Activated naive CD8-positive, alpha-beta T cell treated with anti-CD3 and anti-CD28 coated beads, Interleukin-2, amount 10 ng/mL, durations not matched to agents 7 days and 5 days (primary cell): Measurements from ENCODE around the gene CDH4. TPM values are rescaled to one million over a fixed set of nuclear protein-coding genes. Genes with fewer than 3 reads are reported as not detected.

ENCODE experiments used
- ATAC-seq: fragments of 150-1000 bp; cut with Tn5 transposase; one replicate; pipeline ENCODE4 v1.10.0; 2021; ENCODE audit warnings: low read depth, moderate library complexity
- POLR2A ChIA-PET: fragments of 350-600 bp; sonication (Branson Sonifier 250); formaldehyde crosslinking; loops from one replicate; lab custom pipeline; 2021; ENCODE audit warnings: antibody characterized with exemption; lab: Charles Lee
- DNase-seq: peaks from one replicate; pipeline ENCODE4 v3.0.0; 2021
- H3K27ac Mint-ChIP-seq: one replicate; pipeline ENCODE4 v1.8.0; 2022; ENCODE audit warnings: mild to moderate bottlenecking, mixed read lengths
- H3K27me3 Mint-ChIP-seq: one replicate; pipeline ENCODE4 v1.8.0; 2022; ENCODE audit warnings: mild to moderate bottlenecking, moderate library complexity, mixed read lengths
- H3K36me3 Mint-ChIP-seq: one replicate; pipeline ENCODE4 v1.8.0; 2021; ENCODE audit warnings: mild to moderate bottlenecking, mixed read lengths
- H3K4me1 Mint-ChIP-seq: one replicate; pipeline ENCODE4 v1.8.0; 2021; ENCODE audit warnings: mixed read lengths
- H3K4me3 Mint-ChIP-seq: one replicate; pipeline ENCODE4 v1.8.0; 2022; ENCODE audit warnings: mild to moderate bottlenecking, moderate library complexity, mixed read lengths
- H3K9me3 Mint-ChIP-seq: one replicate; pipeline ENCODE4 v1.8.0; 2021; ENCODE audit warnings: mixed read lengths
- total RNA-seq, 2 experiments: library from RNA; stranded (reverse); gene quantifications; one replicate each; pipeline ENCODE4 v1.2.3, GENCODE V29; 2021

The CDH4 gene
- total RNA-seq, 2 experiments from 2014 or later, result 0.14 to 0.20 TPM

DNA sequence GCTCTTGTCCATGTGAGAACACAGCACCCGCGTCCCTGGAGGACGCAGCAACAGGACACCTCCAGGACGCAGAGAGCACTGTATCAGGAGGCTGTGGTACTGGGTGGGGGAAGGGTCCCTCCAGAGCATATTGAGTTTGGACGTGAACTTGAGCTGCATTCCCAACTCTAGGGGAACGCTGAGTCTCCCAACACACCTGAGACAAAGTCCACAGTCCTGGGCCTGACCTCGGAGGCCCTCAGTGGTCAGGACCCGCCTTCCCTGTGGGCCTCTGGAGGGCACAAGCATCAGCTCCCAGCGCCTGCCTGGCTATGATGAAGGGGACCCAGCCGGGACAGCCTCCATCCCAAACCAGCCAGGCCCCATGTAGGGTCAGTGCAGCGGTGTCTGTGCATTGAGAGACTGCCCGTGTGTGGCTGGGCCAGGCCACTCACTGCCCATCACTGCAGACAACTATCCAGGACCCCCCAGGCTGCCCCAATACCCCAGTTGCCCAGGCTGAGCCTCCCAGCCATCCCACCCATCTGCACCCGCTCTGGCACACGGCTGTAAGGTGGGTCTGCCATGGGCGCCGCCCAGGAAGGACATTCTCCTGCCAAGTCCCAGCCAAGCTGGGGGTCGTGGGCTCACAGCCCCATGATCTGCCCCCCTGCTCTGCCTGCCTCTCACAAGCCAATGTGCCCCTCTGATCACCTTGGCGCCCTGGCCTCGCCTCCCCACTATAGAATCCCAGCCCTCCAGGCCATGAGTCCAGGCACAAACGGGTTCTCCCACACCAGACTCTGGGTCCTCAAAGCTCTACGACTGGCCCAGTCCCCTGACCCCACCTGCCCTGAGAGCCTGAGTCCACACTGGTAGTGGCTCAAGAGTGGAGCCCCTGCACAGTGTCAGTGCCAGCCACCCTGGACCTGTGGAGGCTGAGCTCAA lies 697.9 kb downstream of the CDH4 start:
- H3K9me3 Mint-ChIP-seq, result peaks cover 2% of the 10 kb centered on the region
- H3K27me3 Mint-ChIP-seq, result peaks cover 4% of the 10 kb centered on the region
- no peak overlapping the region for H3K27ac Mint-ChIP-seq
- H3K4me1 Mint-ChIP-seq, result no peaks in the 10 kb centered on the region
- no peaks in the 10 kb centered on the region for H3K36me3 Mint-ChIP-seq
- ATAC-seq (no peak), DNase-seq (no peak)
- POLR2A ChIA-PET, result no interaction called here
- no peak overlapping the region for H3K4me3 Mint-ChIP-seq

DNA sequence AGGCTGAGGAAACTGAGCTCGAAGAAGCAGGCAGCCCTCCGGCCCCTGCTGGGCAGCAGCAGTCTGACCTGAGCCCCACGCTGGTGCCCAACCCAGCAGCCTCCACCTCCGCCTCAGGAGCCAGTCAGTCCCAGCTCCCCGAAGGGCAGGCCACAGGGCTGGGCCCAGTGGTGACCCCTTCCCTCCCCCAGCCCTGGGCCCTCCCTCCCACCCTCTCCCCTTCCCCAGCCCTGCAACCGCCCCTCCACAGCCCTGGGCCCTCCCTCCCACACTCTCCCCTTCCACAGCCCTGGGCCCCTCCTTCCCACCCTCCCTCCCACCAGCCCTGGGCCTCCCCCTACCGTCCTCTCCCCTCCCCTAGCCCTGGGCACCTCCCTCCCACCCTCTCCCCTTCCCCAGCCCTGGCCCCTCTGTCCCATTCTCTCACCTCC lies 698.6 kb downstream of the CDH4 start:
- no peak for DNase-seq
- no peaks in the 10 kb centered on the region for H3K4me1 Mint-ChIP-seq
- H3K36me3 Mint-ChIP-seq, result no peaks in the 10 kb centered on the region
- POLR2A ChIA-PET, result no interaction called here
- ATAC-seq, result no peak
- no peak overlapping the region for H3K27ac Mint-ChIP-seq
- no peak overlapping the region for H3K4me3 Mint-ChIP-seq
- H3K9me3 Mint-ChIP-seq, result peaks cover 2% of the 10 kb centered on the region
- peaks cover 8% of the 10 kb centered on the region for H3K27me3 Mint-ChIP-seq

DNA sequence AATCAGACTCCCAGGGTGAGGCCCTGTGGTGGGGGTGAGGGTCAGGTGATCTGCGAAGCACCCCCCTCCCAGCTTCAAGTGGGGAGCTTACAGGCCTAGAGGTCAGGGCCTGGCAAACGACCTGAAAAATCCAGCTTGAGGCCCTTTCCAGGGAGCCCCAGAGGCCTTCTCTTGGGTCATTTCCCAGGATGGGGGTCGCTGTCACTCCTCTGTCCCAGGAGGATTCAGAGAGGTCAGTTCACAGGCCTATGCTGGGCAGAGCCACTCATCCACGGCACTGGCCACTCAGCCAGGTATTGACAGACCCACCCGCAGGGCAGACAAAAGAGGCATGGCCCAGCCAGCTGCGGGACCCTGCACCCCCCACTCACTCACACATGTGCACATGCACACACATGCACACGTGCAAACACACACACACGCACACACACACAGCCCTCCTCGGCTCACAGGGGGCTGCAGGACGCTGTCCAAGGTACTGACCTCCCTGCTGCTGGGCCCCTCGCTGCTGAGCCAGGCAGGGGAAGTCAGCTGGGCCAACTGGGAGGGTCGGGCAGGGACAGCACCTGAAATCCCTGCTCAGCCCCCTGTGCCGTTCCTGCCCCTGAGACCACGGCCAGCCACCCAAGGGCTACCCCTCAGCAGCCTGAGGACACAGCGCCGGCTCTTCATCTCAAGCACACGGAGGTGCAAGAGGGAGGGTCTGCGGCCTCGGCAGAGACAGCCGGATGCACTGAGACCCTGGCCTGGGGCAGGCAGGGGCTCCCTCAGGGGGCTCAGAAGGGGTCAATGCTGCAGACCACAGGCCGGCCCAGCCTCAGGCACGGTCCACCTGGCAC lies 699.9 kb downstream of the CDH4 start:
- Mint-ChIP-seq H3K4me1 (no peaks in the 10 kb centered on the region), H3K36me3 (no peaks in the 10 kb centered on the region), H3K9me3 (peaks cover 2% of the 10 kb centered on the region), H3K27ac (no peak overlapping the region), H3K27me3 (peaks cover 11% of the 10 kb centered on the region), H3K4me3 (no peak overlapping the region)
- POLR2A ChIA-PET, result no interaction called here
- DNase-seq, result no peak
- no peak for ATAC-seq

DNA sequence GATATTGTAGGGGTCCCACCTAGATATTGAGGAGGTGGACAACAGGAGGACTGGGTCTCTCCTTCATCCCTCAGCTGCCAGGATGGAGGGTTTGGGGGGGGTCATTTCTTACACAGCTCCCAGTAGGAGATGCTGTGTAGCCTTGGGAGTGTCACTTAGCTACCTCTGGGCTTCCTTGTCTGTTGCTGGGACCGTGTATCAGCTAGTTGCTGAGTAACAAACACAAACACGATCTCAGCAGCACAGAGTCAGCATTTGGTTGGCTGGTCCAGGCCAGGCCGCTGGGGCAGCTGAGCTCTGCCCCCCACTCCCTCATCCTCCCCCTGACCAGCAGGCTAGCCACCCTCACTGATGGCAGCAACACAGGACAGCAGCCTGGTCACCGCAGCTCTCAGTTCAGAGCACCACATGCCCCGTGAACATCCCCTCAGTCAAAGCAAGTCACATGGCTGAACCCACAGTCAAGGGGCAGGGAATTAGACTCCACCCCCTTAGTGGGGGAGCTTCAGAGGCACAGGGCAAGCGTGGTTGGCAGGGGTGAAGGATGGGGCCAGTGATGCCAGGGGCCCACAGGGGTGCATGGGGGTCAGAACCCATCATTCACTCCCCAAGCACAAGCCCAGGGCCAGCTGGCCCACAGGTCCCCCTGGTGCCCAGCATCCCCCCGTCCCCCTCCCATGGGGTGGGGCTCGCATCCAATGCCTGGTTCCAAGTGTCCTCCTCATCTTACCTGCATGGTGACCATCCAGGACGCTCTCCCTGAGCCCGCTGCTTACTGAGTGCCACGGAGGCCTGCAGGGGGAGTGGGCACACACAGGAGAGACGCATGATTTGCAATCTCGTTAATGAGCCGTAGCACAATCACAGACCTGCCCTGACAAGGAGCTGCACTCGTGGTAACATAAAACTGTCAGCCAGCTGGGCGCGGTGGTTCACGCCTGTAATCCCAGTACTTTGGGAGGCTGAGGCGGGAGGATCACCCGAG lies 701.3 kb downstream of the CDH4 start:
- POLR2A ChIA-PET, result no interaction called here
- peaks cover 2% of the 10 kb centered on the region for H3K9me3 Mint-ChIP-seq
- H3K36me3 Mint-ChIP-seq, result no peaks in the 10 kb centered on the region
- no peak for DNase-seq
- peaks cover 11% of the 10 kb centered on the region for H3K27me3 Mint-ChIP-seq
- no peak for ATAC-seq
- H3K4me1 Mint-ChIP-seq, result no peaks in the 10 kb centered on the region
- no peak overlapping the region for H3K27ac Mint-ChIP-seq
- H3K4me3 Mint-ChIP-seq, result no peak overlapping the region

DNA sequence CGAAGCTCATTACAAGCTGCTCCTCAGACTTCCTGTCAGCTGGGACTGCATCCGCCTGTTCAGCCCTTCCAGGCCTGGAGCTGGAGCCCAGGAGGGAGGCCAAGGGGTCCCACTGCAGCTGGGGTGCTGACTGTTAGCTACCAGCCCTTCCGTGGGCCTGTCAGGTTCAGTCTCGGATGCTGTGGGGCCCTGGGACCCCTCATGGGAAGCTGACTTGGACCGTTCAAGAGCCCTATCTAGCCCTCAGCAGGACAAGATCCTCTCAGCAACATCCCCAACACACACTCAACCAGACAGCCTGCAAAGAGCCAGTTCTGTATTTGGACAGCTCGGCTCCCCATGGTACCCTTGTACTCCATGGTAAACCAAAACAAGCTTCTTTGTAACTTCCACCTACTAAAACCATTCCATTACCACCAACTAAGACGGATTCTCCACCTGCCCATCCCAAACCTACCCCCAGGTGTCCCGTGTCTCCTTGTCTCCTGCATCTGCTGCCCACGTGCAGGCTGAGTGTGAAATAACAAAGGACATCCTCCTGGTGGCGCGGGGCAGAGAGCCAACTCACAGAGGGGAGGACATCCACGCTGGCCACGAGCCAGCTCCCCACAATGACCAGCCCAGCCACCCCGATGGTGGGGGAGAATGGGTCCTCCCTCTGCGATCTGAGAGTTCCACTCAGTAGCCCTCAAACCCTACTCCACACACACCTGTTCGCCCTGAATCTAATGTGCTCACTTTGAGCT lies 702.4 kb downstream of the CDH4 start:
- ATAC-seq (no peak), DNase-seq (no peak)
- H3K36me3 Mint-ChIP-seq, result no peaks in the 10 kb centered on the region
- H3K27ac Mint-ChIP-seq, result no peak overlapping the region
- peaks cover 11% of the 10 kb centered on the region for H3K27me3 Mint-ChIP-seq
- H3K9me3 Mint-ChIP-seq, result no peaks in the 10 kb centered on the region
- POLR2A ChIA-PET, result no interaction called here
- no peak overlapping the region for H3K4me3 Mint-ChIP-seq
- H3K4me1 Mint-ChIP-seq, result no peaks in the 10 kb centered on the region

DNA sequence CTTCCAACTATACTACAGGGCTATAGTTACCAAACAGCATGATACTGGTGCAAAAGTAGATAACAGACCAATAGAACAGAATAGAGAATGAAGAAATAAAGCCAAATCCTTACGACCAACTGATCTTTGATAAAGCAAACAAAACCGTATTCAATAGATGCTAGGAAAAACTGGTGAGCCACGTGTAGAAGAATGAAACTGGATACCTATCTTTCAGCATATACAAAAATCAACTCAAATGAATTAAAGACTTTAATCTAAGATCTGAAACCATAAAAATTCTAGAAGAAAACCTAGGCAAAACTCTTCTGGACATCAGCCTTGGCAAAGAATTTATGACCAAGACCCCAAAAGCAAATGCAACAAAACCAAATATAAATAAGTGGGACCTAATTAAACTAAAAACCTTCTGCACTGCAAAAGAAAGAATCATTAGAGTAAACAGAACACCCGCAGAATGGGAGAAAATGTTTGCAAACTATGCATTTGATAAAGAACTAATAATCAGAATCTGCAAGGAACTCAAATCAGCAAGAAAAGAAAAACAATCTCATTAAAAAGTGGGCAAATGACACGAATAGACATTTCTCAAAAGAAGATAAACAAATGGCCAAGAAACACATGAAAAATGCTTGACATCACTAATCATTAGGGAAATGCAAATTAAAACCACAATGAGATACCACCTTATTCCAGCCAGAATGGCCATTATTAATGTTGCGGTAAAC lies 703.8 kb downstream of the CDH4 start:
- Mint-ChIP-seq H3K27me3 (peaks cover 11% of the 10 kb centered on the region), H3K36me3 (no peaks in the 10 kb centered on the region), H3K27ac (no peak overlapping the region), H3K9me3 (no peaks in the 10 kb centered on the region), H3K4me3 (no peak overlapping the region), H3K4me1 (no peaks in the 10 kb centered on the region)
- ATAC-seq (no peak), DNase-seq (no peak)
- POLR2A ChIA-PET, result no interaction called here

DNA sequence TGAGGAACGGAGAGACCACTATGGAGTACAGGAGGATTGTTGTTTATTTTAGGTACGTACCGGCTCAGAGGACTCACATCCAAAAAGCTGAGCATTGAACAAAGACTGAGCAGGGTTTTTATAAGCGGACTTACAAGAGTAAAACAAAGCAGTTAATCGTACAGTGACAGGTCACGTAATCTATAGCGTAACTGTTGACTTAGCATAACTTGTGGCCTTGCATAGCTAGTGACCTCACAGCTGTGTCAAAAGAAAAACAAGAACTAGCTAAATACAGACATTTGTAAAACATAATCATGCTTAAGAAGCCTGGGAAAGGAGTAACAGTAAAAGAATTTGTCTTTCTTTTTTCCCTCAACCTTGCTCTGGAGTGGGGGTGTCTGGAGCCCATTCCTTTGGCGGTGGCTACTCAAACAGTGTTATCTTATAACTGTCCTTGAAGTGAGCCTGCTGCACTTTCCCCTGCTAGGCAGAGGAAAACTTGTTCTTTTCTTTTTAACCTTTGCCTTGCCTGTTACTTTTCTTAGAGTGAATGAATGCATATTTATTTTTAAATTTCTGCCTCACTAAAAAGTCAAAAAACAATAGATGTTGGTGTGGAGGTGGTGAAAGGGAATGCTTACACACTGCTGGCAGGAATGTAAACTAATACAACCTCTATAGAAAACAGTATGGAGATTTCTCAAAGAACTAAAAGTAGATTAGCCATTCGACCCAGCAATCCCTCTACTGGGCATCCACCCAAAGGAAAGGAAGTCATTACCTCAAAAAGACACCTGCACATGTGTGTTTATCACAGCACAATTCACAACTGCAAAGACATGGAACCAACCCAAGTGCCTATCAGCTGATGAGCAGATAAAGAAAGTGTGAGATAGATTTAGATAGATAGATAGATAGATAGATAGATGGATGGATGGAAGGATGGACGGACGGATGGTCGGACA lies 704.6 kb downstream of the CDH4 start:
- Mint-ChIP-seq H3K9me3 (no peaks in the 10 kb centered on the region), H3K4me3 (no peak overlapping the region), H3K4me1 (no peaks in the 10 kb centered on the region), H3K36me3 (no peaks in the 10 kb centered on the region), H3K27ac (no peak overlapping the region), H3K27me3 (peaks cover 11% of the 10 kb centered on the region)
- POLR2A ChIA-PET, result no interaction called here
- DNase-seq (no peak), ATAC-seq (no peak)

DNA sequence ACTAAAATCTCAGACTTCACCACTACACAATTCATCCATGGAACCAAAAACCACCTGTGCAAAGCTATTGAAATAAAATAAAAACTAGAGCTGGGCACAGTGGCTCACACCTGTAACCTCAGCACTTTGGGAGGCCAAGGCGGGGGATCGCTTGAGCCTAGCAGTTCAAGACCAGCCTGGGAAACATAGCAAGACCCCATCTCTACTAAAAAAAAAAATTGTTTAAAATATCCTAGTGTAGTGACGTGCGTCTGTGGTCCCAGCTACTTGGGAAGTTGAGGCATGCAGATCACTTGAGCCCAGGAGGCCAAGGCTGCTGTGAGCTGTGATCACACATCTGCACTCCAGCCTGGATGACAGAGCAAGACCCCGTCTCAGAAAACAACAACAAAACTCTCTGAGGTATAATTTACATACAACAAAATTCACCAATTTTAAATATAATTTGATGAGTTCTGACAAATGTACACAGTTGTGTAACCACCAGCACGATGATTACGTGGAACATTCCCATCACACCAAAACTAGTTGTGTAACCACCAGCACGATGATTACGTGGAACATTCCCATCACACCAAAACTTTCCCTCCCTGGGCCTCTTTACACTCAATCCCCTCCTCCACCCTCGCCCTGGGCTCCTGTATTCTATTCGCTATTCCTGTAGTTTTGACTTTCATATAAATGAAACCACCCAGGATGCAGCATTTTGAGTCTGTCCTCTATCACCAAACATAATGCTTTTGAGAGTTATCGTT lies 706.1 kb downstream of the CDH4 start:
- ATAC-seq, result no peak
- Mint-ChIP-seq H3K36me3 (no peaks in the 10 kb centered on the region), H3K27ac (no peak overlapping the region), H3K9me3 (no peaks in the 10 kb centered on the region), H3K4me1 (no peaks in the 10 kb centered on the region), H3K4me3 (no peak overlapping the region), H3K27me3 (peaks cover 11% of the 10 kb centered on the region)
- POLR2A ChIA-PET, result no interaction called here
- no peak for DNase-seq

DNA sequence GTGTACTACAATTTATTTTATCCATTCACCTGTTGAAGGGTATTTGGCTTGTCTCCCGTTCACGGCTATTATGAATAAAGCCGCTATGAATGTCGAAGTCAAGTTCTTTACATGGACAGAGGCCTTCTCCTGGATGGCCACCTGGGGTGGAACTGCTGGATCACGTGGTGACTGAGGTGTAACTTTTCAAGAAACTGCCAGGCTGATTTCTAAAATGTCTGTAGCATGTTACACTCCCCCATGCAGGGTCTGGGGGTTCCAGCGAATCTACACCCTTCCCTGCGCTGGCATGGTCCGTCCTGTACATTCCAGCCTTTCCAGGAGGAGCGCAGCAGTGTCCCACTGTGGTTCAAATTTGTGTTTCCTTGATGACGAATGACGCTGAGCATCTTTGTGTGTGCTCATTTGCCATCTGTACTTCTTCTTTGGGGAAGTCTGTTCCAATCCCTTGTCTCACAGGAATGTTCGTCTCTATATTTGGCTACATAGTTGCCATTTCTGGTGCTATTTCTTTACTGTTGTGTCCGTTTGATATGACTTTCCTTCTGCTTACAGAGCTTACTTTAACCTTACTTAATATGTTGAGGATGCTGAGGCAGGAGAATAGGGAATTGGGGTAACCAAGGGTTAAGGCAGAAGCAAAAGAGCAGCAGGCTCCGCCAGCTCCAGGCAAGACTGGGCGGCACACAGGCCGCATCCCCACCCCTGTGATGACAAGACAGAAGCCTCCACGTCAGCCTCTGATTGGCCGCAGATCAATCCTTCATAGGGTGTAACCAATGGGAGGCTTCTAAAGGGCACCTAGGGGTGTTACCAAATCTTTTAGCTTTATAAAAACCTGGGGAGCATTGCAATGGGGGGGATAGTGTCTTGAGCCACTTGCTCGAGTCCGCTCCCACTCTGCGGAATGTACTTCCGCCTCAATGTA lies 707.0 kb downstream of the CDH4 start:
- no peaks in the 10 kb centered on the region for H3K9me3 Mint-ChIP-seq
- ATAC-seq, result no peak
- H3K27me3 Mint-ChIP-seq, result peaks cover 11% of the 10 kb centered on the region
- no peak overlapping the region for H3K27ac Mint-ChIP-seq
- no peak overlapping the region for H3K4me3 Mint-ChIP-seq
- no peak for DNase-seq
- POLR2A ChIA-PET, result no interaction called here
- H3K36me3 Mint-ChIP-seq, result no peaks in the 10 kb centered on the region
- no peaks in the 10 kb centered on the region for H3K4me1 Mint-ChIP-seq

DNA sequence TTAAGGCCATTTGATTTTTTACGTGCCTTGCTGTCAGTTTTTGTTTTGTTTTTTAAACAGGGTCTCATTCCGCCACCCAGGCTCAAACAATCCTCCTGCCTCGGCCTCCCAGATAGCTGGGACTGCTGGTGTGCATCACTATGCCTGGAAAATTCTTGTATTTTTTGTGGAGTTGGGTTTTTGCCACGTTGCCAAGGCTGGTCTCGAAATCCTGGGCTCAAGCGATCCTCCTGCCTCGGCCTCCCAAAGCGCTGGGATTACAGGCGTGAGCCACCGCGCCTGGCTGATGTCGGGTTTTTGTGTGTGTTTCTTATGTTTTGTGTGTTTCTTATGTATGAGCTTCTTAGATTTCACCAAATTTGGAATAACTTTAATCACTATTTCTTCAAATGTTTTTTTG lies 708.8 kb downstream of the CDH4 start:
- no peaks in the 10 kb centered on the region for H3K36me3 Mint-ChIP-seq
- H3K4me3 Mint-ChIP-seq, result no peak overlapping the region
- no peak for ATAC-seq
- POLR2A ChIA-PET, result no interaction called here
- H3K27me3 Mint-ChIP-seq, result peaks cover 15% of the 10 kb centered on the region
- DNase-seq, result no peak
- H3K27ac Mint-ChIP-seq, result no peak overlapping the region
- H3K9me3 Mint-ChIP-seq, result no peaks in the 10 kb centered on the region
- no peaks in the 10 kb centered on the region for H3K4me1 Mint-ChIP-seq
